GM12878 (cell line): Measurements from ENCODE around the gene C17orf58. TPM values are rescaled to one million over a fixed set of nuclear protein-coding genes. Genes with fewer than 3 reads are reported as not detected.

Source experiments
- ATF7 ChIP-seq: fragments of 450-650 bp; IDR thresholded peaks from 2 replicates; pipeline ENCODE4 v1.6.1; 2016; ENCODE audit warnings: low read depth, mild to moderate bottlenecking
- BACH1 ChIP-seq: fragments of 450-650 bp; IDR thresholded peaks from 2 replicates; pipeline ENCODE4 v1.6.1; 2017; ENCODE audit warnings: mild to moderate bottlenecking, borderline replicate concordance
- BMI1 ChIP-seq: fragments of 450-650 bp; IDR thresholded peaks from 2 replicates; pipeline ENCODE4 v1.6.1; 2016; ENCODE audit warnings: mild to moderate bottlenecking, moderate library complexity, borderline replicate concordance
- BRCA1 ChIP-seq: IDR thresholded peaks from 2 replicates; pipeline ENCODE4 v1.6.1; 2011; ENCODE audit warnings: low read depth, low read length, improper control_type of control experiment
- EGR1 ChIP-seq, 2 experiments: IDR thresholded peaks; 1 replicate in 1 of 2; 2 replicates in 1 of 2; pipeline ENCODE4 v1.6.1; 2011 to 2012; ENCODE audit warnings: low read depth in 2 of 2, low read length in 2 of 2, borderline replicate concordance in 1 of 2, mild to moderate bottlenecking in 1 of 2, moderate library complexity in 1 of 2
- KLF5 ChIP-seq: fragments of 450-650 bp; IDR thresholded peaks from 2 replicates; pipeline ENCODE4 v1.6.1; 2014; ENCODE audit warnings: mild to moderate bottlenecking; ENCODE audit not compliant: partially characterized antibody
- MLLT1 ChIP-seq: fragments of 450-650 bp; IDR thresholded peaks from 2 replicates; pipeline ENCODE4 v1.6.1; 2016; ENCODE audit warnings: mild to moderate bottlenecking
- MTA3 ChIP-seq: IDR thresholded peaks from 2 replicates; pipeline ENCODE4 v1.6.1; 2012; ENCODE audit warnings: low read length, inconsistent platforms, borderline replicate concordance
- MXI1 ChIP-seq: fragments of 150-350 bp; IDR thresholded peaks from 2 replicates; pipeline ENCODE4 v1.6.1; 2011; ENCODE audit warnings: low read depth, mild to moderate bottlenecking, inconsistent platforms, low read length, improper control_type of control experiment
- NFXL1 ChIP-seq: fragments of 450-650 bp; IDR thresholded peaks from 2 replicates; pipeline ENCODE4 v1.6.1; 2017; ENCODE audit warnings: antibody characterized with exemption, mild to moderate bottlenecking, borderline replicate concordance
- NRF1 ChIP-seq: conservative IDR thresholded peaks from 2 replicates; pipeline ENCODE4 v1.6.1; 2011; ENCODE audit warnings: mild to moderate bottlenecking, low read depth, low read length, improper control_type of control experiment
- PAX5 ChIP-seq: IDR thresholded peaks from 2 replicates; pipeline ENCODE4 v1.6.1; 2011; ENCODE audit warnings: low read depth, low read length, borderline replicate concordance
- RAD51 ChIP-seq: fragments of 450-650 bp; IDR thresholded peaks from 2 replicates; pipeline ENCODE4 v1.6.1; 2016; ENCODE audit warnings: moderate library complexity, mild to moderate bottlenecking, inconsistent platforms
- RB1 ChIP-seq: fragments of 450-650 bp; formaldehyde crosslinking; IDR thresholded peaks from 2 replicates; pipeline ENCODE4 v1.6.1; 2017; ENCODE audit warnings: mild to moderate bottlenecking, borderline replicate concordance
- RBBP5 ChIP-seq: fragments of 200-600 bp; sonication (generic); conservative IDR thresholded peaks from 2 replicates; pipeline ENCODE4 v1.6.1; 2016
- SMC3 ChIP-seq: IDR thresholded peaks from 2 replicates; pipeline ENCODE4 v1.6.1; 2011; ENCODE audit warnings: low read length, improper control_type of control experiment, borderline replicate concordance
- SREBF2 ChIP-seq: IDR thresholded peaks from 2 replicates; pipeline ENCODE4 v1.6.1; 2012; ENCODE audit warnings: mild to moderate bottlenecking, low read length
- SUZ12 ChIP-seq: fragments of 200-600 bp; sonication (generic); IDR thresholded peaks from one replicate; pipeline ENCODE4 v1.6.1; 2018; ENCODE audit warnings: antibody characterized with exemption, mild to moderate bottlenecking; ENCODE audit not compliant: unreplicated experiment
- TCF12 ChIP-seq: IDR thresholded peaks from 2 replicates; pipeline ENCODE4 v1.6.1; 2011; ENCODE audit warnings: low read depth, mild to moderate bottlenecking, low read length
- ZNF217 ChIP-seq: fragments of 450-650 bp; IDR thresholded peaks from 2 replicates; pipeline ENCODE4 v1.6.1; 2017; ENCODE audit warnings: antibody characterized with exemption, mild to moderate bottlenecking
- ZNF274 ChIP-seq: IDR thresholded peaks from one replicate; pipeline ENCODE4 v1.8.0; 2011; ENCODE audit not compliant: insufficient read length, insufficient read depth
- ZNF687 ChIP-seq: fragments of 450-650 bp; IDR thresholded peaks from 2 replicates; pipeline ENCODE4 v1.6.1; 2017; ENCODE audit warnings: mild to moderate bottlenecking, moderate library complexity
- polyA plus RNA-seq, 11 experiments: library from polyadenylated mRNA; depleted of rRNA in 4 of 11; unstranded in 6 of 11; stranded (reverse) in 5 of 11; fragments of >200 nt; fragmentation: Nextera tagmentation in 4 of 11; fragmentation: Illumina TruSeq in 1 of 11; extraction: Ambion mirVana in 4 of 11; extraction: Trizol in 1 of 11; gene quantifications; 1 replicate in 1 of 11; 2 replicates in 10 of 11; pipeline versions ENCODE4 v1.2.1 to v1.2.3, GENCODE V29; 2011 to 2016; ENCODE audit warnings: inconsistent platforms in 2 of 11, missing spikeins in 2 of 11, low read depth in 1 of 11
- total RNA-seq, 4 experiments: library from RNA; depleted of rRNA in 3 of 4; stranded (reverse); fragments of >200 nt in 3 of 4; fragmentation: Illumina TruSeq in 1 of 4; extraction: Trizol in 1 of 4; gene quantifications; 2 replicates each; pipeline versions ENCODE4 v1.2.1 to v1.2.3, GENCODE V29; 2013 to 2021
- TF ChIP-seq, protein P1 (sequence below): IDR thresholded peaks from 2 replicates; pipeline ENCODE4 v1.6.1; 2012; ENCODE audit warnings: mild to moderate bottlenecking, low read depth, low read length

C17orf58 gene
- total and polyA plus RNA-seq, 10 of the 15 experiments (the other 5 are each of a cell fraction or from before 2014, with no cell fraction given), result 3.3 to 12.3 (median 6.2) TPM

- TF ChIP-seq, protein P1, sequence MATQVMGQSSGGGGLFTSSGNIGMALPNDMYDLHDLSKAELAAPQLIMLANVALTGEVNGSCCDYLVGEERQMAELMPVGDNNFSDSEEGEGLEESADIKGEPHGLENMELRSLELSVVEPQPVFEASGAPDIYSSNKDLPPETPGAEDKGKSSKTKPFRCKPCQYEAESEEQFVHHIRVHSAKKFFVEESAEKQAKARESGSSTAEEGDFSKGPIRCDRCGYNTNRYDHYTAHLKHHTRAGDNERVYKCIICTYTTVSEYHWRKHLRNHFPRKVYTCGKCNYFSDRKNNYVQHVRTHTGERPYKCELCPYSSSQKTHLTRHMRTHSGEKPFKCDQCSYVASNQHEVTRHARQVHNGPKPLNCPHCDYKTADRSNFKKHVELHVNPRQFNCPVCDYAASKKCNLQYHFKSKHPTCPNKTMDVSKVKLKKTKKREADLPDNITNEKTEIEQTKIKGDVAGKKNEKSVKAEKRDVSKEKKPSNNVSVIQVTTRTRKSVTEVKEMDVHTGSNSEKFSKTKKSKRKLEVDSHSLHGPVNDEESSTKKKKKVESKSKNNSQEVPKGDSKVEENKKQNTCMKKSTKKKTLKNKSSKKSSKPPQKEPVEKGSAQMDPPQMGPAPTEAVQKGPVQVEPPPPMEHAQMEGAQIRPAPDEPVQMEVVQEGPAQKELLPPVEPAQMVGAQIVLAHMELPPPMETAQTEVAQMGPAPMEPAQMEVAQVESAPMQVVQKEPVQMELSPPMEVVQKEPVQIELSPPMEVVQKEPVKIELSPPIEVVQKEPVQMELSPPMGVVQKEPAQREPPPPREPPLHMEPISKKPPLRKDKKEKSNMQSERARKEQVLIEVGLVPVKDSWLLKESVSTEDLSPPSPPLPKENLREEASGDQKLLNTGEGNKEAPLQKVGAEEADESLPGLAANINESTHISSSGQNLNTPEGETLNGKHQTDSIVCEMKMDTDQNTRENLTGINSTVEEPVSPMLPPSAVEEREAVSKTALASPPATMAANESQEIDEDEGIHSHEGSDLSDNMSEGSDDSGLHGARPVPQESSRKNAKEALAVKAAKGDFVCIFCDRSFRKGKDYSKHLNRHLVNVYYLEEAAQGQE, result no peak
- TF ChIP-seq EGR1 (IDR thresholded peaks at IDR 0.05; ENCODE audit: borderline replicate concordance in 1 of 2, low read depth in 2 of 2, low read length in 2 of 2) (peak in 1 of 2 experiments; percentile 37; a peak in 1 of 3 replicates), SUZ12 (no peak), RBBP5 (no peak), BACH1 (no peak), PAX5 (0 out of 2 replicates have a peak, but pooled peaks have one; percentile 24), SMC3 (no peak), MXI1 (peak; percentile 98), NRF1 (no peak), ZNF274 (no peak), ZNF217 (no peak), BRCA1 (peak; percentile 68; the same call in 1 of the 2 replicates), RB1 (peak; percentile 73; the same call in 1 of the 2 replicates), MTA3 (no peak), NFXL1 (no peak), RAD51 (no peak), KLF5 (no peak), TCF12 (0 out of 2 replicates have a peak, but pooled peaks have one; percentile 6), MLLT1 (no peak), ZNF687 (no peak), ATF7 (no peak), SREBF2 (no peak), BMI1 (no peak)
Measured at GRCh38 chr17:68035523-68036303, 39.4 kb upstream of the C17orf58 start, which contains the start of gene KPNA2 (continued).
